Measurements from ENCODE around the gene UTP4.

DNA sequence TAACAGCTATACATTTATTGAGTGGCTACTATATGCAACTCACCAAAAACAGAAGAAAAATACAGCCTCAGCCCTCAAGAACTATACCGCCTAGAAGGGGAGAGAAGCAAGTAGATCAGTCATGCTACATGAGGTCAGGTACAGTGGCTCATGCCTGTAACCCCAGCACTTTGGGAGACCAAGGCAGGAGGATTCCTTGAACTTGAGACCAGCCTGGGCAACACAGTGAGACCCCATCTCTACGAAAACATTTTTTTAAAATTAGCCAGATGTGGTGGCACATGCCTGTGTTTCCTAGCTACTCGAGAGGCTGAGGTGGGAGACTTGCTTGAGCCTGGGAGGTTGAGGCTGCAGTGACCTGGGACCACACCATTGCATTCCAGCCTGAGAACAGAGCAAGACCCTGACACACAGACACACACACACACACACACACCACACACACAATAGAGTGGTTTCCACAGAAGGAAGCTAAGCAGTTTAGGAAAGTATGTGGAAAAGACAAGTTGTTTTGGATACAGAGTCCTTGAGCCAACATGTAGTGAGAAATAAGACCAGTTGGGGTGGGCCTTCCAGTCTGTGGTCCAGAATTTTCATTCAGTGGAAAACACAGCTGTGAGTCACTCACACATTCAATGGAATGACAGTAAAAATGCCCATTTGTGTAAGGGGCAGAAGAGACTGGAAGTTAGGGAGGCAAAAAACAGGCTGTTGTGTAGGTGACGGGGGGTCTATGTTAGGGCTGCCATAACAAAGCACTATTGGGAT lies 43.8 kb downstream of the UTP4 start:
- TF ChIP-seq POLR2A (IDR thresholded peaks at IDR 0.05): no peak
- TF ChIP-seq CTCF (IDR thresholded peaks at IDR 0.05): no peak

All from heart left ventricle (tissue), 13 donors.